Gastrocnemius medialis (tissue), 4 donors: Measurements from ENCODE around the gene ZBTB20.

Experiments
- CTCF ChIP-seq, 5 experiments: fragments of 450-650 bp in 3 of 5; fragments of 200-600 bp in 2 of 5; sonication (generic) in 2 of 5; IDR thresholded peaks in 4 of 5; conservative IDR thresholded peaks in 1 of 5; 1 replicate in 4 of 5; 2 replicates in 1 of 5; pipeline ENCODE4 v1.5.1; 2016 to 2019; ENCODE audit warnings: antibody characterized with exemption in 5 of 5, mild to moderate bottlenecking in 3 of 5, moderate library complexity in 3 of 5
- POLR2A ChIP-seq, 2 donors: fragments of 450-650 bp; IDR thresholded peaks; one replicate each; pipeline ENCODE4 v1.6.1; 2017; ENCODE audit warnings: antibody characterized with exemption in 2 of 2, mild to moderate bottlenecking in 2 of 2, moderate library complexity in 2 of 2

- TF ChIP-seq CTCF (IDR thresholded peaks at IDR 0.05 in 4 of 5, conservative IDR thresholded peaks at IDR 0.05 in 1 of 5) = no peak
- TF ChIP-seq POLR2A (IDR thresholded peaks at IDR 0.05) = no peak
These were observed 839.8 kb downstream of the ZBTB20 start for GRCh38 chr3:114307222-114307830.
